NCI-H2107 treated with DMSO at 0.1 percent for 48 hours (cell line): ENCODE measurements around the gene PPHLN1.

Source experiments
- DNase-seq: peaks from one replicate; lab custom pipeline; 2025; ENCODE audit not compliant: unreplicated experiment; lab: John Stamatoyannopoulos, UW

PPHLN1 gene

DNA sequence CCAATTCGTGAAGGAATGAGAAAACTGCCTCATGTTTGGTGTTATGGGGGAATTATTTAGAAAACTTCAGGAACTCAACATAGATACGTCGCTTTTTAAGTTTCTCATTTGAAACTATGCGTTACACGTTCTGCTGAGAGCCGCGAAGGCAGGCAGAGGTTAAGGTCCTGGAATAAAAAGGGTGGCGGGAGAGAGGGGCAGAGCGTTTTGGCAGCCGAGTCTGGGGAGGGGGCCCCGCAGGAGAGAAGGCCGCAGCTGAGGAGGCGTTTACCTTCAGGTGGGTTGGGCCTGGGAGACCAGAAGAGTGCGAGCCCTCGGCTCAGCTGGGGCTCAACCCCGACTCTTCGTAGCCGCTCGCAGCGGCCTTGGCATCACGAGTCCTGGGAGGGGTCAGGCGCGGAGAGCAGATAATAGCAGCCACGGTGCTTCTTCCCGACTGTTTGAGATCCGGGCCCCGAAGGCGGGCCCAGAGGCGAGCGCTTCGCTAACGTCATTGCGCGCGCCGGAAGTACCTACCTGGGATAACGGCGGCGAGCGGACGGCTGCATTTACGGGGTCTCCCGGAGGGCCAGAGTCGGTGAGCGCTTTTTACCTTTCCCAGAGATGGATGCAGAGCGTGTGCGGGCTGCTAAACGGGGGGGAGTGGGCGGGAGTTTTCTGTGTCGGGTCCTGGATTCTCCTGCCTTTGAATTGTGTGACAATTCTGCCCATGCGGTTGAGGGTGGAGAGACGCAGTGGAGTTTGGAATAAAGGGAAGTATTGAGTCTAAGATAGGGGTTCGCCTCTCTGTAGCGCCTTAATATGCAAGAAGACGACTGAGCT is at the start of gene PPHLN1, which contains the start of gene ZCRB1:
TSS of gene PPHLN1 (plus strand) at position 515 of the 822 bp plus-strand sequence. CDS start 9,736 bp downstream, outside the sequence.
TSS of gene ZCRB1 (minus strand) at position 442 of the 822 bp plus-strand sequence. CDS start 1,992 bp downstream, outside the sequence.
- DNase-seq = peak; percentile 71

GRCh38 chr12:42277396-42278127 is 48.4 kb upstream of the PPHLN1 start:
- no peak for DNase-seq

DNA sequence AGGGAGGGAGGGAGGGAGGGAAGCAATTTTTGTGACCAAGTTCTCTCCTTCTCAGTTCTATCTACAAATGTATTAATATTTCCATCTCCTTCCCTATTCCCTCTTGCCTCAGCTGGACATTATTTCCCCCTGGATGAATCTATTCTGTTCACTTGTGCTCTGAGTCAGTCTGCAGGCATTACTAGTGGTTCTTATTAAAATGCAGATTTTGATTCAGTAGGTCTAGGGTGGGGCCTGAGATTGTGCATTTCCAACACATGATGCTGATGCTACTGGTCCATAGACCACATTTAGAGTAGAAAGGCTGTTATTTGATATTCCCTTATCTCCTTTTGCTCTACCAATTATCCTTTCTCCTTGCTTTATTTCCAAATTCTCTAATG is 47.8 kb upstream of the PPHLN1 start:
- no peak for DNase-seq

DNA sequence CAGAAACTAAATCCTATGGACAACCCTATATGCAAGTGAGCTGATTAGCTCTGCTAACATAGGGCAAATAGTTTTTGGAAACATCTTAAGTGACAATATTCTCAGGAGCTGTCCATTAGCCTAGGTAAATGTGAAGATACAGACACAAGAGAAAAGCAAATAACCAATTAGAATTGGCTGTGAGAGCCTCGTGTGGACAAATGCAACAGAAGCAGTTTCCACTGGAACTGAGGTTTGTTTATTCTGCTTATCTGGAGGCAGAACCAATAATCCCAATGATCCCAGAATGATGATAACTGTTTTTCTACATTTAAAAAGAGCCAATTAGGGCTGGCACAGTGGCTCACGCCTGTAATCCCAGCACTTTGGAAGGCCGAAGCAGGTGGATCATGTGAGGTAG is 44.7 kb upstream of the PPHLN1 start:
- DNase-seq = no peak

DNA sequence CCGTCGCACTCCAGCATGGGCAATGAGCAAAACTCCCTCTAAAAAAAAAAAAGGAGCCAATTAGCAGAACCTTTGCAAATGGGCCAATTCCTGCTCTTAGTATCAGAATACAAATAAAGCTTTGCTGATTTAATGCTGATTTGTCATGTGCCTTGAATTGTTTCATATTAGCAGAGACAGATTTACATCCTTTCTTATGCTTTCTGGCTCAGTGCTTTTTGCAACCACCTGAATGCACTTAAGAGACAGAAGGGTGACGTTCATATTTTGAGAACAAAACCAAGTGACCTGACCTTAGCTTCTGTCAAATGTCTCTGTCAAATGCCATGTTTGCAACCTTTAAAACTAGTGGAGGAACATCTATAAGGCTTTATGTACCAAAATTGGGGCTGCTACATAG is 44.1 kb upstream of the PPHLN1 start:
- no peak for DNase-seq

DNA sequence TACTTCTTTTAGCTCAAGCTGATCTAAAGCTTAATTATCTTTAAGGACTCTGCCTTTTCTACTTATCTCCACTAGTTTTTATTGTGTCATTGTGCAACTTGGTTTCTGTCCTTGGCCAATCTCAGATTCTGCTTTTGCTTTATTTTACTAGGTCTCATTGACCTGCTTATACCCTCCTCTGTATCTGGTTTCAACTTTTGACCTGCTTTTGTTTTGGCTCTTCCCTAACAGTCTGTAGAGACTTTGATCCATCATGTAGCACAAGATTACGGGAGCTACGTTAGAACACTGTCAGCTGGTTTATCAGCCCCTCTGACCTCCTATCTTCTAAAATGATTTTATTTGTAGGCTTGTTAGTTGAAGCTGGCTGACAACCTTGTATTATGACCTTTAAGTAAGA is 43.7 kb upstream of the PPHLN1 start:
- no peak for DNase-seq

DNA sequence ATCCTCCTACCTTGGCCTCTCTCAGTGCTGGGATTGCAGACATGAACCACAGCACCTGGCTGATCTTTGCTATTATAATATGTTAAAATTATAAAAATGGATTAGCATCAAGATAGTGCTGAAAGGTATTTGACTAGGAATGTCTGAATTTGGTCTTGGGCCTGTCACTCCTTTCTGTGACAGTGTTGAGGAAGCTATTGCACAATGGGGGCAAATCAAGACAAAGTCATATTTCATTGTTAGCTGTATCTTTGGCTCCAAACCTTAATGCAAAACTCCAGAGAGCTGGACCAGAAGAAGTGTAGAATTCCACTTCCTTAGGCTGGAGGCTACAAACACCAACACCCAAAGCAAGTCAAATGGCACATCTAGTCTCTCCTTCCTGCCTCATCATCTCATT is 42.2 kb upstream of the PPHLN1 start:
- no peak for DNase-seq

- DNase-seq = no peak
These were observed 41.8 kb upstream of the PPHLN1 start for GRCh38 chr12:42284157-42284556.

- no peak for DNase-seq
These were observed 41.1 kb upstream of the PPHLN1 start for GRCh38 chr12:42284876-42285275.

GRCh38 chr12:42285431-42285830 is 40.5 kb upstream of the PPHLN1 start:
- no peak for DNase-seq

DNA sequence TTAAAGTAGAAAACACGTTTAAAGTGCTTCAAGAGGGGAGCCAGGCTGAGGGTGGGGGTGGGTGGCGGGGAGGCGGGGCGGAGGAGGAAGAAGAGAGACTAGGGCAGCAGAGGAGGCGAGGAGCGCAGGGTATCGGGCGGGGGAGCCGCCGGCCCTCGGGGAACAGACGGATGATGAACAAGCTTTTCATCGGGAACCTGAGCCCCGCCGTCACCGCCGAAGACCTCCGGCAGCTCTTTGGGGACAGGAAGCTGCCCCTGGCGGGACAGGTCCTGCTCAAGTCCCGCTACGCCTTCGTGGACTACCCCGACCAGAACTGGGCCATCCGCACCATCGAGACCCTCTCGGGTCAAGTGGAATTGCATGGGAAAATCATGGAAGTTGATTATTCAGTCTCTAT is 39.2 kb upstream of the PPHLN1 start:
- DNase-seq = no peak

DNA sequence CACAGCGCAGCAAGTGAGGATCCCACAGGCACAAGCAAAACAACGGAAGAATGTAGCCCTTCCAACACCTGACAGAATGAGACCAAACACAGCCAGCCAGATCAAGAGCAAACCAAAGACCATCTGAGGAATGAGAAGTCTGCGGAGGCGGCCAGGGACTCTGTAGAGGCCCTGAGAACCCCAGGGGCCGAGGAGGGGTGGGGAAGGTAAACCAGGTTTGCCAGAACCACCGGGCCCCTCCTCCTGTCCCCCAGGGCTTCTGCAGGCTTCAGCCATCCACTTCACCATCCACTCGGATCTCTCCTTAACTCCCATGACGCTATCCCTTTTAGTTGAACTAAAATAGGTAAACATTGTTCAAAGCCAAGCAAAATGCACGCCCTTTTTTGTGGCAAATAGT is 37.4 kb upstream of the PPHLN1 start:
- DNase-seq = no peak

- no peak for DNase-seq
These were observed 34.3 kb upstream of the PPHLN1 start for GRCh38 chr12:42291680-42292079.

DNA sequence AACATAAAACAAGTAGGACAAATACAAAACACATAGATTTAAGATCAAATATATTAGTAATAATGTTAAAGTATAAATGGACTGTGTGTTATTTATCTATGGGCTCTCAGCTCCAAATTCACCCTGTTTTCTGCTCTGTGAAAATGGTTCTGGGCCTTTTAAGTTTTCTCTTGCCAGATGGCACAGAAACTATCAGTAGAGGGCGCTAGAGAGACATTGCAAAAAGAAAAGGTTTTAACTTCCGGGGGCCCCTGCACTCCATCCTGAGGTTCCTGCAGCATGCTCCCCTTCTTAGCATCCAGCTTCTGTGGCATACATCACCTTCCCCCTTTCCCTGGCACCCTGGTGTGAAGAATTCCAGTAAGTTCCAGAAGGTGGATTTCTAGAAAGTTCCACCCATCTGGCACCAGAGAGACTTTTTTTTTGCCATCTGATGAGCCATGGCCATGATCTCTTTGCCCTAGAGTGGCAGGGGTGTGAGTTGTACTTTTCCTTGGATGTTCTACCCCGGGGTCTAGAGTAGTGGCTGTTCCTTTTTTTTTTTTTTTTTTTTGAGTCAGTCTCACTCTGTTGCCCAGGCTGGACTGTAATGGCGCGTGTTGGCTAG is 29.4 kb upstream of the PPHLN1 start:
- no peak for DNase-seq

DNA sequence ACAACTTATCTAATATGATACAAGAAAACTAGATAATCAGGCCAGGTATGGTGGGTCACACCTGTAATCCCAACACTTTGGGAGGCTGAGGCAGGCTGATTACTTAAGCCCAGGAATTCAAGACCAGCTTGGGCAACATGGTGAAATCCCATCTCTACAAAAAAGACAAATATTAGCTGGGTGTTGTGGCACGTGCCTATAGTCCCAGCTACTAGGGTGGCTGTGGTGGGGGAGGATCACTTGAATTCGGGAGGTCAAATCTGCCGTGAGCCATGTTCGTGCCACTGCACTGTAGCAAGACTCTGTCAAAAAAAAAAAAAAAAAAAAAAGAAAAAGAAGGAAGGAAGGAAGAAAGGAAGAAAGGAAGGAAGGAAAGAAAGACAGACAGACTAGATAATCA is 27.1 kb upstream of the PPHLN1 start:
- no peak for DNase-seq

- DNase-seq = no peak
These were observed 26.3 kb upstream of the PPHLN1 start for GRCh38 chr12:42299392-42300308.

DNA sequence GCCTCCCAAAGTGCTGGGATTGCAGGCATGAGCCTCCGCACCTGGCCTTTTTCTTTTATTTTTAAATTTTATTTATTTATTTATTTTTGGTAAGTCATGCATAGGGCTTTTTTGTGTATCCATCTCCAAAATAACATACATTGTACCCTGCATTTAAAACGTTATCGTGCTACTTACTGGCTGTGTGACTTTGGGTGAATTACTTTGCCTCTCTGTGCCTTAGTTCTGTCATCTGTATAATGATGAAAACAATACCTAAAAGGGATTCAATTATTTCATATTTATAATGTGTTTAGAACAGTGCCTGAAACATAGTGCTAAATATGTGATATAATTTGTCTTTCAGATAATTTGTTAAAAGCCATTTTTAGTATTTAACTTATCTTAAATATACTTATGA is 19.7 kb upstream of the PPHLN1 start:
- no peak for DNase-seq

- DNase-seq = no peak
These were observed 17.6 kb upstream of the PPHLN1 start for GRCh38 chr12:42308390-42308789.

DNA sequence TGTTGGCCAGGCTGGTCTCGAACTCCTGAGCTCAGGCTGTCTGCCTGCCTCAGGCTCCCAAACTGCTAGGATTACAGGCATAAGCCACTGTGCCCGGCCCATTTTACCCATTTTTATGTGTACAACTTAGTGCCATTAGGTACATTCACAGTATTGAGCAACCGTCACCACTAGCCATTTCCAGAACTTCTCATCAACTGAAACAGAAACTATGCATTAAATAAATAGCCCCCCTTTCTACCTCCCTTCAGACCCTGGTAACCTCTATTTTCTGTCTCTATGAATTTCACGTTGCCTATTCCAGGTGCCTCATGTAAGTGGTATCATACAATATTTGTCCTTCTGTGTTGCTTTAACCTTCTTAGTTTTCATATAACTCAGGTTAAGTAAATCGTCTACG is 16.0 kb upstream of the PPHLN1 start:
- DNase-seq = no peak

DNA sequence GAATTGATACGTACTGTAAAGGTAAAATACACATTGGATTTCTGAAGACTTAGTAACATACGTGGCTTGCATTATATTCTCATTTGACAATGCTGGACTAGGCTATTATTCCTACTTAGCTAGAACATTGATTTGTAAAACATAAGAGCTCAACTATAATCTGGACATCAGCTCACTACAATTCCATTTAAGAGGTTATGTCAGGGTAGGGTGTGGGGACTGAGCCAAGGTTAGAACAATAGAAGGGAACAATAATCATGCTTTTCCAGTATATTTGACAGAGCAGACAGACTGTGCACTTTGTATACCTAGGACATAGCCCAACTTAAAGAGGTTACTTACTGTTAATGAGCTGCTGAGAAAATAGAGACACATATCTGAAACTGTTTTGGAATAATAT is 10.9 kb upstream of the PPHLN1 start:
- DNase-seq = no peak

- DNase-seq = no peak
These were observed 5.2 kb upstream of the PPHLN1 start for GRCh38 chr12:42320796-42321195.
